Upper lobe of left lung (tissue), 4 donors: Measurements from ENCODE around the gene SLC31A2.

Experiments
- CTCF ChIP-seq, 6 experiments: fragments of 450-650 bp in 4 of 6; fragments of 200-600 bp in 2 of 6; sonication (generic) in 2 of 6; IDR thresholded peaks; one replicate each; pipeline ENCODE4 v1.5.1; 2016 to 2019; ENCODE audit warnings: antibody characterized with exemption in 6 of 6
- POLR2A ChIP-seq, 4 donors: fragments of 450-650 bp; IDR thresholded peaks; one replicate each; pipeline ENCODE4 v1.5.1; 2016 to 2017; ENCODE audit warnings: antibody characterized with exemption in 4 of 4, mild to moderate bottlenecking in 2 of 4

GRCh38 chr9:113137196-113138168 is 13.3 kb upstream of the SLC31A2 start:
- TF ChIP-seq CTCF (IDR thresholded peaks at IDR 0.05) (no peak), POLR2A (IDR thresholded peaks at IDR 0.05) (no peak)
